SU-DHL-6 (cell line): ENCODE results near the gene MAML3.

Source experiments
- H2AFZ ChIP-seq: fragments of 200-600 bp; sonication (generic); 2 replicates; pipeline ENCODE4 v1.6.1; 2014; ENCODE audit warnings: low read depth, mild to moderate bottlenecking, moderate library complexity, mixed read lengths, antibody characterized with exemption, low read length; ENCODE audit not compliant: severe bottlenecking
- H3F3A ChIP-seq: fragments of 200-600 bp; shearing (Covaris generic); 2 replicates; pipeline ENCODE4 v1.6.0; 2016; ENCODE audit warnings: antibody characterized with exemption, mild to moderate bottlenecking; ENCODE audit not compliant: insufficient read depth
- H3K27ac ChIP-seq: fragments of 200-600 bp; sonication (generic); 2 replicates; pipeline ENCODE4 v1.5.1; 2016; ENCODE audit warnings: low read depth, mild to moderate bottlenecking, low read length, moderate library complexity, mixed read lengths
- H3K27me3 ChIP-seq: fragments of 200-600 bp; sonication (generic), shearing (Covaris generic); 2 replicates; pipeline ENCODE4 v1.6.0; 2014; ENCODE audit warnings: mild to moderate bottlenecking, low read length
- H3K36me3 ChIP-seq: fragments of 200-600 bp; sonication (generic); 2 replicates; pipeline ENCODE4 v1.6.1; 2014; ENCODE audit warnings: mild to moderate bottlenecking, low read length, mixed read lengths
- H3K4me2 ChIP-seq: fragments of 300-600, 200-600 bp; shearing (Covaris generic), sonication (generic); 2 replicates; pipeline ENCODE4 v1.6.0; 2014; ENCODE audit warnings: low read length, low read depth, mild to moderate bottlenecking; ENCODE audit not compliant: poor library complexity, severe bottlenecking
- H3K4me3 ChIP-seq: fragments of 200-600 bp; sonication (generic); 2 replicates; pipeline ENCODE4 v1.5.1; 2014; ENCODE audit warnings: antibody characterized with exemption, low read length, mild to moderate bottlenecking, mixed read lengths; ENCODE audit not compliant: insufficient read depth, poor library complexity, severe bottlenecking
- H3K79me2 ChIP-seq: fragments of 200-600 bp; sonication (generic); 2 replicates; pipeline ENCODE4 v1.6.1; 2014; ENCODE audit warnings: mild to moderate bottlenecking, low read length, moderate library complexity; ENCODE audit not compliant: insufficient read depth
- H3K9ac ChIP-seq: fragments of 200-600 bp; sonication (generic); 2 replicates; pipeline ENCODE4 v1.7.0; 2014; ENCODE audit warnings: mild to moderate bottlenecking, low read length
- H3K9me2 ChIP-seq: fragments of 200-600 bp; sonication (generic); replicated peaks from 2 replicates; pipeline ENCODE4 v1.6.1; 2014; ENCODE audit warnings: low read length; ENCODE audit not compliant: insufficient read depth
- H3K9me3 ChIP-seq: fragments of 200-600 bp; sonication (generic); 2 replicates; pipeline ENCODE4 v1.6.1; 2014; ENCODE audit warnings: low read length, mixed read lengths; ENCODE audit not compliant: insufficient read depth
- H4K20me1 ChIP-seq: fragments of 200-600 bp; sonication (generic); 2 replicates; pipeline ENCODE4 v1.6.1; 2014; ENCODE audit warnings: low read depth, mild to moderate bottlenecking, antibody characterized with exemption, low read length, moderate library complexity, mixed read lengths
- CTCF ChIP-seq: fragments of 200-600 bp; sonication (generic); IDR thresholded peaks from one replicate; pipeline ENCODE4 v1.5.1; 2017; ENCODE audit warnings: antibody characterized with exemption, mild to moderate bottlenecking, low read length, moderate library complexity; ENCODE audit not compliant: insufficient read depth, poor library complexity, severe bottlenecking
- EZH2phosphoT487 ChIP-seq: fragments of 200-600 bp; sonication (generic), shearing (Covaris generic); conservative IDR thresholded peaks from 2 replicates; pipeline ENCODE4 v1.6.1; 2018; ENCODE audit warnings: mild to moderate bottlenecking, antibody characterized with exemption, low read length, moderate library complexity, mixed read lengths

MAML3 gene

GRCh38 chr4:140180577-140180976, 26.6 kb upstream of the MAML3 start:
- H3K79me2 ChIP-seq = no peaks in the 10 kb centered on the region
- no peaks in the 10 kb centered on the region for H3K9me3 ChIP-seq
- H3K4me3 ChIP-seq = no peak overlapping the region
- no peak overlapping the region for H3K4me2 ChIP-seq
- H3K9ac ChIP-seq = no peak overlapping the region
- no peaks in the 10 kb centered on the region for H3F3A ChIP-seq
- H2AFZ ChIP-seq = no peak overlapping the region
- H3K27me3 ChIP-seq = no peaks in the 10 kb centered on the region
- H3K36me3 ChIP-seq = no peaks in the 10 kb centered on the region
- H3K9me2 ChIP-seq = no peaks in the 10 kb centered on the region
- TF ChIP-seq EZH2phosphoT487 (no peak), CTCF (no peak)
- H4K20me1 ChIP-seq = no peaks in the 10 kb centered on the region
- H3K27ac ChIP-seq = no peak overlapping the region

GRCh38 chr4:140176735-140177134, 22.8 kb upstream of the MAML3 start:
- H3K79me2 ChIP-seq = no peaks in the 10 kb centered on the region
- no peaks in the 10 kb centered on the region for H3F3A ChIP-seq
- no peak overlapping the region for H3K4me3 ChIP-seq
- H3K9me2 ChIP-seq = no peaks in the 10 kb centered on the region
- H3K9me3 ChIP-seq = no peaks in the 10 kb centered on the region
- no peak overlapping the region for H3K27ac ChIP-seq
- no peaks in the 10 kb centered on the region for H4K20me1 ChIP-seq
- no peak overlapping the region for H3K9ac ChIP-seq
- H3K4me2 ChIP-seq = no peak overlapping the region
- H3K36me3 ChIP-seq = no peaks in the 10 kb centered on the region
- TF ChIP-seq CTCF (no peak), EZH2phosphoT487 (no peak)
- no peaks in the 10 kb centered on the region for H3K27me3 ChIP-seq
- no peak overlapping the region for H2AFZ ChIP-seq

GRCh38 chr4:140174543-140174942, 20.6 kb upstream of the MAML3 start:
- Histone ChIP-seq H3K9ac (no peak overlapping the region), H3K79me2 (no peaks in the 10 kb centered on the region), H3K9me3 (no peaks in the 10 kb centered on the region), H3K27me3 (no peaks in the 10 kb centered on the region), H4K20me1 (no peaks in the 10 kb centered on the region), H3K36me3 (no peaks in the 10 kb centered on the region), H3F3A (no peaks in the 10 kb centered on the region), H3K4me2 (no peak overlapping the region), H3K9me2 (no peaks in the 10 kb centered on the region), H3K4me3 (no peak overlapping the region), H3K27ac (no peak overlapping the region), H2AFZ (no peak overlapping the region)
- TF ChIP-seq EZH2phosphoT487 (no peak), CTCF (no peak)
